C4-2B (cell line): ENCODE data around the gene GNB1.

Experiments
- H3K27ac ChIP-seq: fragments of 450-650 bp; 2 replicates; pipeline ENCODE4 v1.5.1; 2017
- ZFX ChIP-seq: fragments of 450-650 bp; IDR thresholded peaks from 2 replicates; pipeline ENCODE4 v1.6.1; 2017
- TF ChIP-seq, protein P1 (sequence below): fragments of 450-650 bp; conservative IDR thresholded peaks from 2 replicates; pipeline ENCODE4 v1.5.1; 2017; ENCODE audit warnings: mild to moderate bottlenecking

GNB1 gene

DNA sequence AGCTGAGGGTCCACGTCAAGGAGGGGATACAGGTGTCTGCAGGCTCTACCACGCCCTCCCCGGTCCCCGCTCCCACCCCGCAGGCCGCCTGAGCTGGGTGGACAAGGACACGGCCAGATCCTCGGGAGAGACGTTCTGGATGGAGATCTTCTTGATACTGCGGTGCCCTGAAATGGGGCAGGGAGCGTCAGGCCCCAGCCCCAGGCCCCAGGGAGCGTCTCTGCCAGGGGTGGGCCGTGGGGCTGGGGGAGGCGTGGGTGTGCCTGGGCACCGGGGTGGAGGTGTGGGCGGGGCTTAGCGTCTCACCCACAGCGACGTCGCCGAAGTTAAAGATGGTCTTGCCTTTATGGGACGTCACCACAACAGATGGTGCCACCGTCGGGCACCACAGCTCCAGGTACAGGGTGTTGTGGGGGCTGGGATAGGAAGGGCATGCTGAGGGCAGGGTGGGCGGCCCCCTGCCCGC is 35.5 kb upstream of the GNB1 start:
- no peak overlapping the region for H3K27ac ChIP-seq
- TF ChIP-seq ZFX = no peak
- TF ChIP-seq, protein P1, sequence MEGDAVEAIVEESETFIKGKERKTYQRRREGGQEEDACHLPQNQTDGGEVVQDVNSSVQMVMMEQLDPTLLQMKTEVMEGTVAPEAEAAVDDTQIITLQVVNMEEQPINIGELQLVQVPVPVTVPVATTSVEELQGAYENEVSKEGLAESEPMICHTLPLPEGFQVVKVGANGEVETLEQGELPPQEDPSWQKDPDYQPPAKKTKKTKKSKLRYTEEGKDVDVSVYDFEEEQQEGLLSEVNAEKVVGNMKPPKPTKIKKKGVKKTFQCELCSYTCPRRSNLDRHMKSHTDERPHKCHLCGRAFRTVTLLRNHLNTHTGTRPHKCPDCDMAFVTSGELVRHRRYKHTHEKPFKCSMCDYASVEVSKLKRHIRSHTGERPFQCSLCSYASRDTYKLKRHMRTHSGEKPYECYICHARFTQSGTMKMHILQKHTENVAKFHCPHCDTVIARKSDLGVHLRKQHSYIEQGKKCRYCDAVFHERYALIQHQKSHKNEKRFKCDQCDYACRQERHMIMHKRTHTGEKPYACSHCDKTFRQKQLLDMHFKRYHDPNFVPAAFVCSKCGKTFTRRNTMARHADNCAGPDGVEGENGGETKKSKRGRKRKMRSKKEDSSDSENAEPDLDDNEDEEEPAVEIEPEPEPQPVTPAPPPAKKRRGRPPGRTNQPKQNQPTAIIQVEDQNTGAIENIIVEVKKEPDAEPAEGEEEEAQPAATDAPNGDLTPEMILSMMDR = no peak

DNA sequence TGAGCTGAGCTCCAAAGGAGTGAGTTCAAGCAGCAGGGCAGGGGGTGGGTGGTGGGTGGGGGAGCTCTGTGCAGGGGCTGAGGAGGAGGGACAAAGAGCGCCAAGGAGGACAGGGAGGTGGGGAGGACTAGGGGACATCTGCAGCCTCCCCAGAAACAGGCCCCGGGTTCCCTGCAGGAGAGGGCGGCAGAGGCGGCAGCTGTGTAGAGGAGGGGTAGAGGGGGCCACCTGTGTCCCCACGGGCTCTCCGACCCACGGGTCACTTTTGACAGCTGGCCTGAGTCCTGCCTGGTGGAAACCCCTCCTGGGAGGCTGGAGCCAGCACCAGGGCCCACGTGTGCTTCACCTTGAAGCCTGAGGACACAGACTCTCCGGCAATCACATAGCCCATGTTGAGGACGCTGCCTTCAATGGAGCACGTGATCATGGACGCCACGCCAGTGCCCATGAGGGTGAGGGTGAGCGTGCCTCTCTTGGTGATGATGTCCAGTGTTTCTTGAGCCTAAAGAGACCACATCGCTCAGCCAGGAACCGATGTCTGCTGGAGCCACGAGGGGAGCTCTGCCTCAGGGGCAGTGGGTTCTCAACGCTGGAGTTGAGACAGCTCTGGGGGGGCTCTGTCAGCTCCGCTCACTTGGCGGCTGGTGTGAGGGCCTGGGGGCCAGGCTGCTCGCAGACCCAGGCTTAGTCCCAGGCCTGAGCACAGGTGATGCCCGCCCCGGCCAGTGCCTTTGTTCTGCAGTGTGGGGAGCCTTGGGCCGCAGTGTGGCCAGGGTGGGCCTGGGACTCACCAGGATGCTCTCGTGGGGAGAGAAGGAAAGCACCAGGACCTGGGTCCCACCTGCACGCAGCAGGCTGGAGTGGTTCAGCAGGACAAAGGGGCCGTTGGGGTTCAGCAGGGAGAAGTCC is 34.8 kb upstream of the GNB1 start:
- TF ChIP-seq, protein P1 = no peak
- no peak for TF ChIP-seq ZFX
- no peak overlapping the region for H3K27ac ChIP-seq

DNA sequence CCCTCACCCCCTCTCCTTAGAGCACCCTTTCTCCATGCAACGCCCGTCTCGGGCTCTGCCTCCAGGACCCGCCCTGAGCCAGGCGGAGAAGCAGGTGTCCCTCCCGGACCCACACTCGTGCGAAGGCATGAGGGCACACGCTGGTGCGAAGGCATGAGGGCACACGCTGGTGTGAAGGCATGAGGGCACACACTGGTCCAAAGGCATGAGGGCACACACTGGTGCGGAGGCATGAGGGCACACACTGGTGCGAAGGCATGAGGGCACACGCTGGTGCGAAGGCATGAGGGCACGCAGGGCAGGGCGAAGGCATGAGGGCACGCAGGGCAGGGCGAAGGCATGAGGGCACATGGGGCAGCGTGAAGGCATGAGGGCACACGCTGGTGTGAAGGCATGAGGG is 34.0 kb upstream of the GNB1 start:
- no peak for TF ChIP-seq ZFX
- TF ChIP-seq, protein P1 = no peak
- no peak overlapping the region for H3K27ac ChIP-seq

DNA sequence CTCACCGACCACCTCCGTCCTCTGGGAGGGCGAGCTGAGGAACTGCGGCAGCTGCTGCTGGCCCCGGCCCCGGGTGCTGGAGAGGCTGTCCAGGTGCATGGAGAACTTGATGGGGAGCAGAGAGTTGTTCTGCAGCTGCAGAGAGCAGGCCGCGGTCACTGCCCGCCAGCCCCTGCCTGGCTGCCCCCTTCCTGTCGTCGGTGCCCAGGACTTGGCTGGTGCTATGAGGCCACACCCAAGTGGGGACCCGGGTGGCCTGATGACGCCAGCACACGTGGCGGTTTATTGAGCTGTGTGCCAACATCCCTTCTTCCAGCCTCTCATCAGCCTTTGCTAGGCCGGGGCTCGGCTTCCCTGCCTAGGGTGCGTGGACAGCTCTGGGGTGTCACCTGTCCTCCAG is 33.5 kb upstream of the GNB1 start:
- no peak overlapping the region for H3K27ac ChIP-seq
- TF ChIP-seq, protein P1 = no peak
- TF ChIP-seq ZFX = no peak

DNA sequence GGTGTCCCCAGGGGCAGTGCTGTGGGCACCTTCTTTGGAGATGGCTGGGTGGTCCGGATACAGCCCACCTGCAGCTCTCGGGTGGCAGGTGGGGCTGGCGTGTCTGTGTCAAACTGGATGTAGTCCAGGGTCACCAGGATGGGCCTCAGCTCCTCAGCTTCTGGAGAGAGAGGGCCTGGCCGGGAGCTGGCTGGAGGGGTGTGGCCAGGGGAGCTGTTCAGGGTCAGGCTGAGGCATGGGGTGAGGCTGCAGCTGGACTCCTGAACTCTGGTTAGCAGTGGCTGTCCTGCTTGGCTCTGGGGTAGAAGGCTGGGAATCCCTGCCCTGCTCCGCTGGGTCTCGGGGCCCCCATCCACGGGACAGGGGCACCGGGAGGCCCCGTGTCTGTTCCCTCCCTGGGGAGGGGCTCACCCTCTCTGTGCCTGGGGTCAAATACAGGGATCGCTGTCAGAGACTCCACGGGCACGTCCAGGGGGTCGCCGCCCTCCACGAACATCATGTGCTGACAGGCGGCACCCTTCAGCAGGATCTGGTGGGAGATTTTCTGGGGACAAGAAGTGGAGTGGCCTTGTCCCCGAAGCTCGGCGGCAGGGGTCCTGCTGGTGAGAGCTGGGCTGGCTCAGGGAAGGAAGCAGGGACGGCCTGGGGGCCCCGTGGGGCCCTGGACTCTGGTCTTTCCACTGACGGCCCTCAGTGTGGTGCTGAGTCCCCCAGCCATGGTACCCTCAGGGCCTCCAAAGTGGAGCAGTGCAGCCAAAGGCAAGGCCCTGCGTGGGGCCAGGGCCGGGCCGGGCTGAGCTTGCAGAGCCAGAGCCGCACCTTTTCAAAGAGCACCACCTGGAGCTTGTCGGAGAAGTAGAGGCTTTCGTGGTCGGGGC is 32.3 kb upstream of the GNB1 start:
- no peak for TF ChIP-seq ZFX
- TF ChIP-seq, protein P1 = no peak
- no peak overlapping the region for H3K27ac ChIP-seq

DNA sequence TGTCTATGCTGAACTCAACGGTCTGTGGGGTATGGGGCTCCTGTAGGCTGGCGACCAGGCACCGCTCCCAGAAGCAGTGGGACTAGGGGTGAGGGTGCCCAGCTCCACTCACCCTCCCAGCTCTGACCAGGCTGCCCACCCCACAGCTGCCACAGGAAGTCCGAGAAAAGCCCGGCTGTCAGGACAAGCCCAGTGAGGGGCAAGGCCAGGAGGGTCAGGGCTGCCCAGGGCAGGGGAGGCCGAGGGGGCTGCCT is 31.7 kb upstream of the GNB1 start:
- no peak overlapping the region for H3K27ac ChIP-seq
- TF ChIP-seq, protein P1 = no peak
- TF ChIP-seq ZFX = no peak
